HG03280 (cell line): ENCODE results near the gene BCL2A1.
"Not testable (repeated sequence)": the region's sequence is repeated elsewhere in the genome, so short reads cannot be mapped to it uniquely, and the experiment has no call there.

Experiments
- ATAC-seq: cut with Tn5 transposase; IDR thresholded peaks from one replicate; pipeline ENCODE4 v1.9.1; 2021; ENCODE audit warnings: mild to moderate bottlenecking, moderate library complexity; ENCODE audit not compliant: unreplicated experiment

The BCL2A1 gene

GRCh38 chr15:79926116-79926515 is 44.9 kb downstream of the BCL2A1 start:
- ATAC-seq, result not testable (repeated sequence)

- ATAC-seq, result no peak
These were observed 46.6 kb downstream of the BCL2A1 start for GRCh38 chr15:79924379-79924778.

GRCh38 chr15:79923515-79924169 is 47.4 kb downstream of the BCL2A1 start:
- peak; percentile 93 for ATAC-seq

GRCh38 chr15:79923079-79923514 is 47.9 kb downstream of the BCL2A1 start:
- peak; percentile 41 for ATAC-seq

GRCh38 chr15:79922512-79923078 is 48.4 kb downstream of the BCL2A1 start:
- ATAC-seq, result peak; percentile 1

- no peak for ATAC-seq
These were observed 51.1 kb downstream of the BCL2A1 start for GRCh38 chr15:79919749-79920511.

GRCh38 chr15:79919090-79919748 is 51.8 kb downstream of the BCL2A1 start:
- no peak for ATAC-seq

- ATAC-seq, result no peak
These were observed 52.7 kb downstream of the BCL2A1 start for GRCh38 chr15:79918278-79918677.

- ATAC-seq, result no peak
These were observed 54.4 kb downstream of the BCL2A1 start for GRCh38 chr15:79916502-79917132.

GRCh38 chr15:79915776-79916501 is 55.1 kb downstream of the BCL2A1 start:
- not testable (repeated sequence) for ATAC-seq

GRCh38 chr15:79914728-79915127 is 56.3 kb downstream of the BCL2A1 start:
- no peak for ATAC-seq
